K562 (cell line): ENCODE data around the gene TCF25. TPM values are rescaled to one million over a fixed set of nuclear protein-coding genes. Genes with fewer than 3 reads are reported as not detected.

ENCODE experiments used
- CBX8 ChIP-seq: fragments of 200-600 bp; sonication (generic); IDR thresholded peaks from 2 replicates; pipeline ENCODE4 v1.6.1; 2012; ENCODE audit warnings: borderline replicate concordance, mixed run types, low read depth, mild to moderate bottlenecking, moderate library complexity, mixed read lengths, low read length, control low read depth, inconsistent platforms; ENCODE audit not compliant: poor library complexity, severe bottlenecking; ENCODE audit errors: extremely low read depth
- CEBPB ChIP-seq: fragments of 450-650 bp; IDR thresholded peaks from 2 replicates; pipeline ENCODE4 v1.6.1; 2016; ENCODE audit warnings: missing genetic modification characterization, missing compliant biosample characterization
- GATAD2B ChIP-seq: fragments of 450-650 bp; IDR thresholded peaks from 2 replicates; pipeline ENCODE4 v1.6.1; 2017; ENCODE audit warnings: mild to moderate bottlenecking, borderline replicate concordance
- HMGN3 ChIP-seq: IDR thresholded peaks from 2 replicates; pipeline ENCODE4 v1.6.1; 2011; ENCODE audit warnings: borderline replicate concordance, low read depth, mild to moderate bottlenecking, mixed read lengths, low read length; ENCODE audit not compliant: insufficient read length; ENCODE audit errors: extremely low read depth
- ID3 ChIP-seq, 2 experiments: fragments of 250-450 bp in 1 of 2; fragments of 450-650 bp in 1 of 2; sonication (Bioruptor Pico) in 1 of 2; IDR thresholded peaks; 2 replicates each; pipeline versions ENCODE4 v1.6.1 to v1.8.0; 2016 to 2021; ENCODE audit warnings: mild to moderate bottlenecking in 2 of 2, moderate library complexity in 2 of 2, missing compliant biosample characterization in 1 of 2, missing genetic modification characterization in 1 of 2
- MCM5 ChIP-seq: fragments of 450-650 bp; IDR thresholded peaks from 2 replicates; pipeline ENCODE4 v1.6.1; 2016; ENCODE audit warnings: low read depth
- NR2C2 ChIP-seq, 2 experiments: fragments of 200-800 bp in 1 of 2; sonication (Bioruptor generic) in 1 of 2; sonication (generic) in 1 of 2; formaldehyde crosslinking in 1 of 2; IDR thresholded peaks; 2 replicates each; pipeline versions ENCODE4 v1.6.1 to v1.8.0; 2016 to 2022; ENCODE audit warnings: mild to moderate bottlenecking in 1 of 2, missing compliant biosample characterization in 1 of 2, missing genetic modification characterization in 1 of 2, missing genetic modification reagents in 1 of 2
- NUFIP1 ChIP-seq: fragments of 450-650 bp; IDR thresholded peaks from 2 replicates; pipeline ENCODE4 v1.6.1; 2018; ENCODE audit not compliant: partially characterized antibody
- PML ChIP-seq: IDR thresholded peaks from 2 replicates; pipeline ENCODE4 v1.6.1; 2012; ENCODE audit warnings: low read length, inconsistent platforms
- RBM17 ChIP-seq: fragments of 200-400 bp; formaldehyde crosslinking; IDR thresholded peaks from 2 replicates; pipeline ENCODE4 v1.6.1; 2017; ENCODE audit warnings: low read depth, mild to moderate bottlenecking, low read length, borderline replicate concordance
- RBM25 ChIP-seq: fragments of 200-400 bp; formaldehyde crosslinking; IDR thresholded peaks from 2 replicates; pipeline ENCODE4 v1.6.1; 2018; ENCODE audit warnings: low read length, low read depth, moderate library complexity; ENCODE audit not compliant: severe bottlenecking
- RCOR1 ChIP-seq, 2 experiments: IDR thresholded peaks; 2 replicates each; pipeline ENCODE4 v1.6.1; 2012; ENCODE audit warnings: low read depth in 2 of 2, low read length in 2 of 2, borderline replicate concordance in 1 of 2, improper control_type of control experiment in 1 of 2
- TARDBP ChIP-seq: fragments of 450-650 bp; IDR thresholded peaks from 2 replicates; pipeline ENCODE4 v1.6.1; 2016
- TSHZ1 ChIP-seq: fragments of 250-450 bp; sonication (Bioruptor Pico); IDR thresholded peaks from 2 replicates; pipeline ENCODE4 v1.4.0; 2020; ENCODE audit warnings: mild to moderate bottlenecking, moderate library complexity
- U2AF2 ChIP-seq: fragments of 200-400 bp; formaldehyde crosslinking; optimal IDR thresholded peaks from 2 replicates; pipeline ENCODE3; 2017; ENCODE audit warnings: low read depth, mild to moderate bottlenecking, low read length
- ZNF274 ChIP-seq: IDR thresholded peaks from 2 replicates; pipeline ENCODE4 v1.6.1; 2011; ENCODE audit warnings: low read depth, mild to moderate bottlenecking, low read length, moderate library complexity, borderline replicate concordance
- ZNF740 ChIP-seq, 3 experiments: fragments of 200-800 bp in 1 of 3; sonication (Bioruptor generic) in 1 of 3; sonication (generic) in 1 of 3; formaldehyde crosslinking in 1 of 3; IDR thresholded peaks; 2 replicates each; pipeline versions ENCODE4 v1.6.1 to v1.8.0; 2016 to 2022; ENCODE audit warnings: mild to moderate bottlenecking in 2 of 3, missing compliant biosample characterization in 2 of 3, missing genetic modification characterization in 2 of 3, missing genetic modification reagents in 1 of 3
- ZNF764 ChIP-seq: fragments of 250-450 bp; sonication (Bioruptor Pico); IDR thresholded peaks from 2 replicates; pipeline ENCODE4 v1.4.0; 2020; ENCODE audit warnings: low read depth, mild to moderate bottlenecking, moderate library complexity
- polyA plus RNA-seq, 8 experiments: library from polyadenylated mRNA; depleted of rRNA in 4 of 8; stranded (reverse) in 5 of 8; unstranded in 3 of 8; fragments of >200 nt; fragmentation: Nextera tagmentation in 2 of 8; fragmentation: Illumina TruSeq in 1 of 8; extraction: Ambion mirVana in 2 of 8; extraction: Trizol in 1 of 8; gene quantifications; 2 replicates each; pipeline versions ENCODE4 v1.2.1 to v1.2.3, GENCODE V29; 2011 to 2014; ENCODE audit warnings: inconsistent platforms in 1 of 8, missing spikeins in 1 of 8
- total RNA-seq, 7 experiments: library from RNA; depleted of rRNA in 6 of 7; stranded (reverse); fragments of >200 nt in 6 of 7; fragmentation: Illumina TruSeq in 2 of 7; extraction: Trizol in 2 of 7; gene quantifications; 2 replicates each; pipeline versions ENCODE4 v1.2.1 to v1.2.3, GENCODE V29; 2011 to 2021; ENCODE audit warnings: low replicate concordance in 1 of 7

TCF25 gene
- total and polyA plus RNA-seq, 9 of the 15 experiments (the other 6 are each of a cell fraction or from before 2014, with no cell fraction given) = 9.0 to 154 (median 83.8) TPM

GRCh38 chr16:89873109-89873971, at the start of gene TCF25 (continued):
- TF ChIP-seq ZNF740 (CRISPR knock-in tag; IDR thresholded peaks at IDR 0.05) (0 out of 2 replicates have a peak, but pooled peaks have one; percentile 23), ZNF740 (tag; IDR thresholded peaks at IDR 0.05) (no peak), CEBPB (no peak), RBM17 (no peak), ZNF764 (no peak), RCOR1 (IDR thresholded peaks at IDR 0.05; ENCODE audit: borderline replicate concordance in 1 of 2, low read depth in 2 of 2, low read length in 2 of 2) (no peak), CBX8 (no peak), ID3 (CRISPR knock-in tag; IDR thresholded peaks at IDR 0.05) (no peak), ID3 (tag; IDR thresholded peaks at IDR 0.05) (peak; percentile 82), GATAD2B (no peak), TSHZ1 (CRISPR knock-in tag) (no peak), ZNF274 (no peak), MCM5 (no peak), NR2C2 (CRISPR knock-in tag; IDR thresholded peaks at IDR 0.05) (peak; percentile 43; the same call in 1 of the 2 replicates), NR2C2 (tag; IDR thresholded peaks at IDR 0.05) (peak; percentile 66; the same call in 1 of the 2 replicates), PML (peak; percentile 84), HMGN3 (no peak), RBM25 (no peak), TARDBP (no peak), NUFIP1 (no peak), U2AF2 (no peak)
